NCI-H1417 treated with DMSO at 0.1 percent for 48 hours (cell line): Measurements from ENCODE around the gene IRGQ.
A peak's percentile ranks its signal among the peaks of the same experiment; 100 is the strongest.
"Not testable (repeated sequence)": the region's sequence is repeated elsewhere in the genome, so short reads cannot be mapped to it uniquely, and the experiment has no call there.

ENCODE experiments used
- DNase-seq: peaks from one replicate; lab custom pipeline; 2025; lab: John Stamatoyannopoulos, UW

The IRGQ gene

DNA sequence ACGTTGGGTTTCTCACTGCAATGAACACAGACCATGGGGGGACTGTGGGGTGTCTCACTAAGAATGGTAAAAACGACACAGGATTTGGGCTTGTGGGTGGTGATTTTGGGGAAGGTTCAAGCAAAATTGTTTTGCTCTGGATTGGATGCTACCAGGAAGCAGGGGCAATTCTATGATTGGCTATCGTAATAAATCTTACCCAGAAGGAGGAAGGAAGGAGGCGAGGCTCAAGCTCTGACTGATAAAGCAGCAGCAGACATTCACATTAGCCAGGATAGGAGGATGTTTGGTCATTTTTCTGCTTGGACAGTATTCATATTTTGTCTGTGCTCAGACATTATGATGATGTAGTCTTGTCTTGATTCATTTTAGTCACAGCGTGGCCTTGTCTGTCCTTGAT, 1.9 kb upstream of the IRGQ start:
- DNase-seq: no peak

DNA sequence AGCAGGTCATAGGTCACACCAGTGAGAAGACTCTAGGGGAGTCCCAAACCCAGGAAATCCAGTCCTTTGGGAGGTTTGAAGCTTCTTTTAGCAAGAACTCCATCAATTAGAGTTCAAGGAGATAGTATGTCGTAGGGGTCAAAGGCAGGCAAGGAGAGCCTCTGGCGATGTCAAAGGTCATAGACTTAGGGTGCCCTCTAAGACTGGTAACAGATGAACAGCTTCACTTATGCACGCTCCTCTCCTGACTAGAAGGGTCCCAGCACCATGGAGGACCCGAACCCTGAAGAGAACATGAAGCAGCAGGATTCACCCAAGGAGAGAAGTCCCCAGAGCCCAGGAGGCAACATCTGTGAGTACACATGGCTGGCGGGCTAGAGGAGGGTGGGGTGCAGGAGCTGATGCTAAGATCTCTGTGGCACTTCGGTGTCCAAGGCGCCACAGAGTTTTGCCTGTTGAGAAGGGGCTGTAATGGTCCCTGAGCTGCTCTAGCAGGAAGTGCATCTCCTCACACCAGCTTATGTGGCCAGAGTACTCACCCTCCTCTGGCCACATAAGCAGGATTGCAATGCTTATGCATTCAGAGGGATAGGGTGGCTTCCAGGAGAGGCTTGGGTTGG, 1.0 kb upstream of the IRGQ start:
- no peak for DNase-seq

DNA sequence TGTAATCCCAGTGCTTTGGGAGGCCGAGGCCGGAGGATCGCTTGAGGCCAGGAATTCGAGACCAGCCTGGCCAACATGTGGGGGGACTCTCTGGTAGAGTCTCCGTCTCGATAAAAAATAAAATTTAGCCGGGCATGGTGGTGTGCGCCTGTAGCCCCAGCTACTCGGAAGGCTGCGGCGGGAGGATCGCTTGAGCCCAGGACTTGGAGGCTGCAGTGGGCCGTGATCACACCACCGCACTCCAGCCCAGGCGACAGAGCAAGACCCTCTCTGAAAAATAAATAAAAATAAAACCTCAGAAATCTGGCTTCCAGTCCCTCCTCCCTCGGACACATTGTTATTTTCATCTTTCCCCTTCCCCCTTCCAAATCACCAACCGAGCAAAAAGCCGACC, 332 bp downstream of the IRGQ start:
- DNase-seq: no peak

GRCh38 chr19:43594710-43595604, 977 bp downstream of the IRGQ start:
- no peak for DNase-seq

- no peak for DNase-seq
These were observed 1.7 kb downstream of the IRGQ start for GRCh38 chr19:43594081-43594697.

DNA sequence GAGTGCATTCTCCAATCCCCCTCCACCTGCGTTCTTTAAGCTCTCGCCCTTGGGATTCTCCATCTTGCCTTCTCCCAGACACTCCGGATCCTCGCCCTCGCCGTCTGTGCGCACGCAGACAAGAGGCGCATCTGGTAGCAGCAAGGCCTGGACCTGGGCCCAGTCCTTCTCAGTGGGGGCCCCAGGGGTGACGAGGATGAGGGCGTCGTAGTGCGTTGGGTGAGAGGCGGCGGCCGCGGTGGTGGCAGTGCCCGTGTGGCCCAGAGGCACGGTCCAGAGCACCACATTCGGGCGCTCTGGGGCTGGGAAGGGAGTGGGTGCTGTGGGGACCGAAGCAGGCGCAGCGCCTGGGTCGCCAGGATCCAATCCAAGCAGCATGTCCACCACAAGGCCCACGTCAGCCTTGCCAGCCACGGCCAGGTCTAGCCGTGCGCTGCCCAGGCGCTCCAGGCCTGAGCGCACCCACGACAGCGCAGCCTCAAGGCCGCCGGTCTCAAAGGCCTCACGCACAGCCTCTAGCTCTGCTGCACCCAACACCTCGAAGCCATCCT, 3.1 kb downstream of the IRGQ start:
- no peak for DNase-seq

- no peak for DNase-seq
These were observed 3.8 kb downstream of the IRGQ start for GRCh38 chr19:43591904-43592772.

DNA sequence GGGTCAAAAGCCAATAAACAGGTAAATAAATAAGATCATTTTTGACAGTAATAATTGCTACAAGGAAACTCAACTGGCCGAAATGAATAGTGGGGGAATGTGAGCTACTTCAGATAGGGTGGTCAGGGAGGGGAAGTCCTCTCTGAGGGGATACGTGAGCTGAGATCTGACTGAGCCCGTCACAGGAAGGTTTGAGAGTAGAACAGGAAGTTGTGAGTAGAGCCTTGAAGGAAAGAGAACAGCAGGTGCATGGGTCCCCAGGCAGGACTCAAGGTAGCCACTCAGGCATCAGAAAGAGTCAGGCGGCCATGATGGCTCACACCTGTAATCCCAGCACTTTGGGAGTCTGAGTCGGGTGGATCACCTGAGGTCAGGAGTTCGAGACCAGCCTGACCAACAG, 6.3 kb downstream of the IRGQ start:
- DNase-seq: no peak

DNA sequence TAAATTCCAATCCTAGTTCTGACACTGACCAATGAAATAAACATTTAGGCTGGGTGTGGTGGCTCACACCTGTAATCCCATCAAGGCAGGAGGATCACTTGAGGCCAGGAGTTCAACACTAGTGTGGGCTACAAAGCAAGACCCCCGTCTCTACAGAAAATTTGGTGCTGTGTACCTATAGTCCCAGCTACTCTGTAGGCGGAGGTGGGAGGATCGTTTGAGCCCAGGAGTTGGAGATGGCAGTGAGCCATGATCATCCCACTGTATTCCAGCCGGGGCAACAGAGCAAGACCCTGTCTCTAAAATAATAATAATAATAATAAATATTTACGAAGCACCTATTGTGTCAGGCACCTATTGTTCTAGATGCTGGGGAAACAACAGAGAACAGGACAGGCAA, 6.7 kb downstream of the IRGQ start:
- DNase-seq: no peak

GRCh38 chr19:43587029-43587428, 8.9 kb downstream of the IRGQ start:
- DNase-seq: not testable (repeated sequence)

GRCh38 chr19:43586346-43586745, 9.6 kb downstream of the IRGQ start:
- DNase-seq: no peak

GRCh38 chr19:43584484-43584883, 11.4 kb downstream of the IRGQ start:
- DNase-seq: no peak

- no peak for DNase-seq
These were observed 13.4 kb downstream of the IRGQ start for GRCh38 chr19:43582495-43582894.

GRCh38 chr19:43581467-43581866, 14.5 kb downstream of the IRGQ start:
- no peak for DNase-seq

DNA sequence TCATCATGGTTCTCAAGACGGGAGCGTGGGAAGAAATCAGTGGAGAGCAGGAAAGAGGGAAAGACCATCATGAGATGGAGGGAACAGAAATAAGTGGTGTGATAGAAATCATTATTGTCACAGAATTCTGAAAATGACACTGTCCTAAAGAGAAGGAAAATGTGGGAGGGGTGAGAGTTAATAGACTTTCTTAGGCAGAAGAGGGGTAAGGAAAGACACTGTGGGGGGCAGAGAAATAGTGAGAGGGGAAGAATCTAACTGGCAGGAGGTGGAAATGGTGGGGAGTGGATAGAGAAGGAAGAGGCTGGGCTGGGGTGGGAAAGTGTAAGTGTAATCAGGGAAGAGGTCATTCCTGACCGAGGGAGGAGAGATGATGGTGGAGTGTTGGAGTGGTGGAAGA, 17.1 kb downstream of the IRGQ start:
- DNase-seq: no peak

DNA sequence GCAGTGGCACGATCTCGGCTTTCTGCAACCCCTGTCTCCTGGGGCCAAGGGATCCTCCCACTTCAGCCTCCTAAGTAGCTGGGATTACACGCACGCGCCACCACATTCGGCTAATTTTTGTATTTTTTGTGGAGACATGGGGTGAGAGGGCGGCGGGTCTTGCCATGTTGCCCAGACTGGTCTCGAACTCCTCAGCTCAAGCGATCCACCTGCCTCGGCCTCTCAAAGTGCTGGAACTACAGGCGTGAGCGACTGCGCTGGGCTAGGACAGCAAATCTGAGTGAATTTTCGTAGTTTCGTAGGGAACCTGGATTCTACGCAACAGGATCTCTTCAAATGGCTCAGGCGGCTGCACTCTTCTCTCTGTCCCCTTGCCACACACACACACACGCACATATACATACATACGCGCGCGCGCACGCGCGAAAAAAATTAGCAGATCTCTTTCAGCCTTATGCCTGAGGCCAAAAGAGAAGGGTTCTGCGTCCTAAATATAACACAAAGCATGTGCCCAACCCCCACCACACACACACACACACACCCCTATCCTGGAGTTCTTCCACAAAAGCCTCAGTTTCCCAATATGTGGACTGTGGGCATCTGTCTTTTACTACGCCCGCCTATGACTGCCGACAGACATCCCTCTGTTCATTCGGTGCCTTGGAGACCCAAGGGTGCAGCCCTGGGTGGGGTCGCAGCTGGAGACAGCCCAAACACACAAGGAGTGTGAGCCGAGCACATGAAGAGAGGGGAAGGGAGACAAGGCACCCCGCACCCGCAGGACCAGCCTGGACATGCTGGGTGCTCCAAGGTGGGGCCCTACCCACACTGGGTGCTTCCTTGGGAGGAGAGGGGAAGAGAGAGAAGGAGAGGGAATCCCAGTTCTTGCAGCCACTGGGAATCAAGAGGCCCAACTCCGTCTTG, 19.7 kb downstream of the IRGQ start:
- DNase-seq: peak; percentile 15

- DNase-seq: peak; percentile 91
These were observed 20.6 kb downstream of the IRGQ start, which contains the start of the genes PINLYP and XRCC1 for GRCh38 chr19:43575156-43575950. Gene PINLYP (plus strand): TSS chr19:43575801. CDS start chr19:43577192, 1,391 bp downstream. Gene XRCC1 (minus strand): TSS chr19:43575527. CDS start chr19:43575458, 69 bp downstream.

GRCh38 chr19:43574424-43575155, 21.3 kb downstream of the IRGQ start:
- no peak for DNase-seq

DNA sequence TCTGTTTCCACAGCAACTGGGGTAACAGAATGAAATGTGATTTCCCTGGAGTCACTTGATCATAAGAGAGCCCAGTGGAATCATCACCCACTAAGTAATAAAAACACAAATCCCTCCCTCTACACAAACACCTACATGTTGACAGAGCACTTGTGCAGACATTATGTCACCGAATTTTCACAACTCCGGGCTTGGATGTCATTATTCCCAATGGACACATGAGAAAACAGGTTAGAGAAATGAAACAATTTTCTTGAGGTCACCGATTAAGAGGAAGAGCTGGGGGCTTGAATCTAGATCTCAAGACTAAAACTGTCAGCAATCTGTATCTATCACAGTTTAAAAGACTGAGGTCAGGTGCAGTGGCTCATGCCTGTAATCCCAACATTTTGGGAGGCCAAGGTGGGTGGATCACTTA, 23.8 kb downstream of the IRGQ start:
- DNase-seq: no peak
